SK-N-MC (cell line): Measurements from ENCODE around the gene DCAF17.

ENCODE experiments used
- EZH2 ChIP-seq: fragments of 200-600 bp; sonication (generic); IDR thresholded peaks from one replicate; pipeline ENCODE4 v1.6.1; 2017; ENCODE audit warnings: antibody characterized with exemption
- POLR2AphosphoS5 ChIP-seq: IDR thresholded peaks from 2 replicates; pipeline ENCODE4 v1.6.1; 2012; ENCODE audit warnings: mild to moderate bottlenecking, low read depth, low read length, borderline replicate concordance

- TF ChIP-seq EZH2: no peak
- TF ChIP-seq POLR2AphosphoS5: no peak
Observed at GRCh38 chr2:171512683-171513195, 78.7 kb downstream of the DCAF17 start.
